Measurements from ENCODE around the gene ADPRHL1.
"Not testable (repeated sequence)": the region's sequence is repeated elsewhere in the genome, so short reads cannot be mapped to it uniquely, and the experiment has no call there.

The ADPRHL1 gene

GRCh38 chr13:113477724-113478123, 24.4 kb upstream of the ADPRHL1 start:
- no peak for DNase-seq (ENCODE audit: low spot score)

- DNase-seq (ENCODE audit: low spot score): no peak
These were observed 23.5 kb upstream of the ADPRHL1 start for GRCh38 chr13:113476811-113477210.

- no peak for DNase-seq (ENCODE audit: low spot score)
These were observed 22.6 kb upstream of the ADPRHL1 start for GRCh38 chr13:113475911-113476310.

DNA sequence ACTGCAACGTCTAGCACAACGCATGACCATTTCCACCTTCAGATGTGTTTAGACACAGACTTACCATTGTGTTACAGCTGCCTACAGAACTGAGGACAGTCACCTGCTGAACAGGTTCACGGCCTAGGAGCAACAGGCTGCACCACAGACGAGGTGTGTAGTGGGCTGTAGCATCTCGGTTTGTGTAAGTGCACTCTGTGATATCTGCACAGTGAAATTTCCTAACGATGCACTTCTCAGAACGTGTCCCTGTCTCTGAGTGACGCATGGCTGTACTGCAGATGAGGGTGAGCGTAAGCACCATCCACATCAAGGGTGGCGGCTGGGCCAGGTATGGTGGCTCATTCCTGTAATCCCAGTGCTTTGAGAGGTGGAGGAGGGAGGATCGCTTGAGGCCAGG, 22.0 kb upstream of the ADPRHL1 start:
- DNase-seq (ENCODE audit: low spot score): no peak

GRCh38 chr13:113474179-113474578, 20.9 kb upstream of the ADPRHL1 start:
- no peak for DNase-seq (ENCODE audit: low spot score)

DNA sequence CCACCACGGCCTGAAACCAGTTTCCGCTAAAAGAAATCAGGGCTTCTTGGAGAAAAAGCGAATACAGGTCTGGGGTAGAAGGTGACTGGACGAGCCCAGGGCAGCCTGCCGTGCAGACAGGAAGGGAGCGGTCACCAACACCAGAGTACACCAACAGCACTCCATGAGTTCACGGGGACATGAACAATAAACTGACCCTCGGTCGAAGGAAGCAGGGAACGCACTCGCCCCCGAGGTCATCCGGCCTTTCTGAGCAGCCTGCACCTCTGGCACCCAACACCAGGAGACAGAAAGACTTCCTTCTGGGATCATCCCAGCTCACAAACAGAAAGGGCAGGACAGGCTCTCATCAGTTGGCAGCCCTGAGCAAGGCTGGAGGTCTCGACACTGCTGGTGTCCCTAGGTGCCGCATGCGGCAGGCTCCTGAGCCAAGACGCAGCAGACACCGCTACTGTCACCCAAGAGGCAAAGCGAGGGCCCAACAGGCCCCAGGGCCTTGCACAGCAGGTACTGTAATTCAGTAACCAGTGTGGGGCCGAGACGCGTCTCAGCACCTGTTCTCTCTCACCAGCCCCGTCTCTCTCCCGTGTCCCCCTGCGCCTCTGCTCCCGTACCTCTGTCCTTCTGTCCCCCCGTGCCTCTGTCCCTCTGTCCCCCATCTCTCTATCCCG, 19.2 kb upstream of the ADPRHL1 start:
- no peak for DNase-seq (ENCODE audit: low spot score)

- DNase-seq (ENCODE audit: low spot score): no peak
These were observed 18.6 kb upstream of the ADPRHL1 start for GRCh38 chr13:113471844-113472243.

DNA sequence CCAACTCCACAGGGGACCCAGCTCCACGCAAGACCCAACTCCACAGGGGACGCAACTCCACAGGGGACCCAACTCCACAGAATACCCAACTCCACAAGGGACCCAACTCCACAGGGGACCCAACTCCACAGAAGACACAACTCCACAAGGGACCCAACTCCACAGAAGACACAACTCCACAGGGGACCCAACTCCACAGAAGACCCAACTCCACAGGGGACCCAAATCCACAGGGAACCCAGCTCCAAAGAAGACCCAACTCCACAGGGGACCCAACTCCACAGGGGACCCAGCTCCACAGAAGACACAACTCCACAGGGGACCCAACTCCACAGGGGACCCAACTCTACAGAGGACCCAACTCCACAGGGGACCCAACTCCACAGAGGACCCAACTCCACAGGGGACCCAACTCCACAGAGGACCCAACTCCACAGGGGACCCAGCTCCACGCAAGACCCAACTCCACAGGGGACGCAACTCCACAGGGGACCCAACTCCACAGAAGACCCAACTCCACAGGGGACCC, 17.4 kb upstream of the ADPRHL1 start:
- DNase-seq (ENCODE audit: low spot score): not testable (repeated sequence)

GRCh38 chr13:113470073-113470472, 16.8 kb upstream of the ADPRHL1 start:
- DNase-seq (ENCODE audit: low spot score): no peak

DNA sequence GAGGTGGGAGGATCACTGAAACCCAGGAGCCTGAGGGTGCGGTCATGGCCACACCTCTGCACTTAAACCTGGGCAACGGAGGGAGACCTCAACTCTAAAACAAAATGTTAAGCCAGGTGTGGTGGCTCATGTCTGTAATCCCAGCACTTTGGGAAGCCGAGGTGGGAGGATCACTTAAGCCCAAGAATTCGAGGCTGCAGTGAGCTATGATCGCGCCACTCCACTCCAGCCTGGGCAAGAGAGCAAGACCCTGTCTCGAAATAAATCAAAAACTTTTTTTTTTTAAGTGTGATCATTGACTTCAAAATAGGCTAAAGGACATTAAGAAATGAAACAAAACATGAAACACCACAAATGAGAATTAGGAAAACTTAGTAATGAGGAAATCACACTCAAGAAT, 16.3 kb upstream of the ADPRHL1 start:
- no peak for DNase-seq (ENCODE audit: low spot score)

DNA sequence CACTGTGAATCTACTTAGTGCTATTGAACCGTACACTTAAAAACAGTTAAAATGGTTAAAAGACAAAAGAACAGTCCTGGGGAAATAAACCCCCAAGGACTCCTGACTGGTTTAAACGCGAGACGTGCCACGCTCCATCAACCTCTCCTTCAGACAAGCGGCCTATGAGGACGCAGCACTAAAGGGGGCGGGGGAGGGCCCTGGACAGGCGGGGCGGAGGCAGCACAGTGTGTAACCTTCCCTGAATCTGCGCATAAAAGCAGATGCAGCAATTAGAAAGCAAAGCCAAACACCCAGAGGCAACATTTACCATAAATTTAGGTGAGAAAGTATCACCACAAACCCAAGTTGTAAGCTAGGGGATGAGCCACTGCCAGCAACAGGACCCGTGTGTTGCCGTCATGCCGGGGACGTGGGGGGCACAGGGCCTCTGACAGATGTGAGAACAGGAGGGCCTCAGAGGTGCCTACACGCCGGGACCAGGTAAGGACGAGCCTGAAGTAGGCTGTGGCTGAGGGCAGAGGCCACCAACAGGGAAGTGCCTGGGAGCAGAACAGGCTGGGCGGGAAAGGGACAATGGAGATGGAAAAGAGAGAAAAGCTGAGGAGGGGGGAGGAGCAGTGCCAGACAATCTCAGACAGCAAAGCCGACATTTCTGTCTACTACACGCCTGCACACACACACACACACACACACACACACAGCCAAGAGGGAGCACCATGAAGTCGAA, 15.3 kb upstream of the ADPRHL1 start:
- DNase-seq (ENCODE audit: low spot score): no peak

GRCh38 chr13:113468029-113468428, 14.7 kb upstream of the ADPRHL1 start:
- no peak for DNase-seq (ENCODE audit: low spot score)

DNA sequence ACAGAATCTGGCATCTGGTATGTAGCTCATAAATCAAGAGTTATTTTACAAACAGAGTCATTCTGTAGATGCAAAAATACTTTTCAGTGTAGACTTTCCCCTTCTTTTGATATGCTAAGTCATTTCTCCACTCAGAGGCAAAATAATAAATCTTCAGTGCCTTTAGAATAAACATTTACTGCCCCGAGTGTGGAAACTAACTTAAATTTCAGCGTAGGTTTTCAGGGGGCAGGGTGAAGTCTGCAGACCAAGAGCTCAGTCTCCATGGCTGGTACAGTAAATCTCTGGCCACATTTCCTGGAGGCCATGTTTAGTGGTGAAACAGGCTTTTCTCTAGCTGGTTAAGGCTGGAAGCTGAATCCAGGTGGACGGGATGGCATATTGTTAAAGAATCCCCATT, 13.1 kb upstream of the ADPRHL1 start:
- DNase-seq (ENCODE audit: low spot score): no peak

DNA sequence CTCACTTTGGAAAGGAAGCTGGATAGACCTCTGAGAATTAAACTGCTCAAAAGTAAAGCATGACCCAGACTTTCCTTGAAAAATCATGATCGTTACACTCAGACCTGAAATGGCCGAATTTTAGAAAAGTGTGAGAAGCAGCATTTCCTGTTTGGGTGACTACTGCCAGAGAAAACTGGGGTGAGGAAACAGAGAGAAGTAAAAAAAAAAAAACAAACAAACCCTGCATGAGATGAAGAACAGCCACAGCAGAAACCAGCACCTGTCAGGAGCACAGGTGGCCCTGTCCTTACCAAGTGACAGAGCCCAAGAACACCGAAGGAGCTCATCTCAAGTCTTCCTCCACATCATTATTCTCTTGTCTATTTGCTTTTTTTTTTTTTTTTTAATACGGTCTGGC, 12.0 kb upstream of the ADPRHL1 start:
- DNase-seq (ENCODE audit: low spot score): no peak

DNA sequence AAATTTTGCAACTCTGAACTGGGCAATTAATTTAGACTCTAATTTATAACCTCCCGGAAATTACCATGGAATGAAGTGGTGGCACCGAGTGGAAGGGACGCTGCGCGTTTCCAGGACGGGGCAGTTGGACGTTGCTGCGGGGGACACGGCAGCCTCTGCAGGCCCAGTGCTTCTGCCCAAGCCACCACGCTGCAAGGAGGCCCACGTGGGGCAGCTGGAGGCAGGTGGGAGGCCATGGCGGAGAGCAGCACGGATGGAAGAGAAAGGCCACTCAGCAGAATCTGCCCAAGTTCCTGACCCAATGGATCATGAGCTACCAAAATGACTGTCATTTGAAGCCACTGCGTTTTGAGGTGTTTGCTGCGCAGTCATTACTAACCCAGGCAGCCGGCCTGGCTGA, 11.2 kb upstream of the ADPRHL1 start:
- no peak for DNase-seq (ENCODE audit: low spot score)

- no peak for DNase-seq (ENCODE audit: low spot score)
These were observed 7.9 kb upstream of the ADPRHL1 start for GRCh38 chr13:113461022-113461751.

DNA sequence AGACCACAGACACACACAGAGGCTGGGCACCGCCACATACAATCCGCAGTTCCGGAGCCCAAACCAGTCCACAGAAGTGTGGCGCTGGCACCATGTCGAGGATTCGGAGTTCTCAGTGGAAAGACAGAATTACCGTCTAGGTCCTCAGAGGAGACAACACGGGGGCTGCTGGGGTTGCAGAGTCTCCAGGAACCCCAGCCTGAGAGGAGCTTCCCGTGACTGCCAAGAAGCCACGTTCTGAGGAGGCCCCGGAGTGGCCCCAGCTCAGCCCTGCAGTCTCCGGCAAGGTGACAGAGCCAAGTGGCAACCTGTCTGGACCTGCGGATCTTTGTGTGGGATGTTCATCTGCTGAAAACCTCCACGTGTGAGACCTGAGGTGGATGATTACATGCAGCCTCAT, 7.3 kb upstream of the ADPRHL1 start:
- DNase-seq (ENCODE audit: low spot score): no peak

DNA sequence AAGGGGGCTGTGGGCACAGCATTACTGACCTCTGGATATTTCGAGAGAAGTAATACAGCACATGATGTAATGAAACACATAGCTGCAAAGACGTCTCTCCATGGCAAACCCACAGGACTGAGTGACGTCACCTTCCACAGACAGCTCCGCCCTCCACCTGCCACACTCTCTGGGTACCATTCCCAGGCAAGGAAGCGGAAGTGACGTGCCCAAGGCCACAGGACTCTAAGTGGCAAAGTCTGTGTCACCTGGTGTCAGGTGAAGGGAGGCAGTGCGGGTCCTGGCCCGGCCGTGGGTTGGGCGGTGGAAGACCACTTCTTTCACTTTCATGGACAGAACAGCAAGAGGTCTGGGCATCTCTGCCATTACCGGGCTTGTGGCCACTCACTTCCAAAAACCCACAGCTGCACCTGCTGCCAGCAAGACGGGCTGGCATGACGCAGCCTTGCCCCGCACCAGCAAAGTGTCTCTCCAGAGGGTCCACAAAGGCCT, 6.8 kb upstream of the ADPRHL1 start:
- no peak for DNase-seq (ENCODE audit: low spot score)

GRCh38 chr13:113458253-113459065, 5.2 kb upstream of the ADPRHL1 start:
- DNase-seq (ENCODE audit: low spot score): no peak

DNA sequence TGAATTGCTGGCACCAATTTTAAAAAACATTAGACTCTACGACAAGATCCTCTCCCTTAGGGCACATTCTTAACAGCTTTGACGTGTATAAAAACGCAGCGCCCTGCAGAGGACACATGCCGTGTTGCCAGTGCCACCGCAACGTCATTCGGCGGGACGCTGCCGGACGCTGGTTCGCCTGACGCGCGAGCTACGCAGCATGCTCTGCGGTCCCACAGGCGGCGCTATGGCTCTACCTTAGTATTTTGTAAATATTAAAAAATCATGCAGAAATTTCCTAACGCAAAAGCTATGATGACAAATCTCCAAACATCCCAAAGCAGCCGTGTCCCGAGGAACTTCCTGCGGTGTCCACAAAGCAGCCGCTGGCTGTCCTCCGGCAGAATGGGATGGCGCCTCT, 4.2 kb upstream of the ADPRHL1 start:
- no peak for DNase-seq (ENCODE audit: low spot score)

DNA sequence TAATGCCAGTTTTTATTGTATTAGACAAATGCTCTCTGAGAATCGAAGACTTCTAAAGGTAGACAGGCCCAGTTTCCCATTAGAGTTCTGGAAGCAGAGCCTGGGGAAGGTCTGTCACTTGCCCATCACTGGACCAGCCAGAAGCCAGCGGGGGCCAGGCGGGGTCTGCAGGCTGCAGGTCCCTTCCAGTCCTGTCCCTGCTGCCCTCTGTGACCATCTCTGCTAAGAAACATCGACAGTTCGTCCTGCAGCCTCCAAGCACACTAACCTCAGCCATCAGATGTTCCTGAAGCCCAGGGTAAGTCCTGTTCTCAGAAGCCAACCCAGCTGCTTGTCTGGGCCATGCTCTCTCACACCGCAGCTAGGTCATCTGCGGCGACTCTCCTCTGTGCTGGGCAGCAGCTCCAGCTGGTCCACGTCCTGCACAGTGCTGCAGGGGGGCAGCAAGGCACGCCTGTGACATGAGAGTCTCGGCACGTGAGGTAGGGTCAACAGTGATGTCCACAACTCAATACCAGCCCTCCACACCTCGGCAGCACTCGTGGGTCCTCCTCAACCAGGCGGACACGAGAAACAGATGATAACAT, 2.9 kb upstream of the ADPRHL1 start:
- DNase-seq (ENCODE audit: low spot score): no peak

DNA sequence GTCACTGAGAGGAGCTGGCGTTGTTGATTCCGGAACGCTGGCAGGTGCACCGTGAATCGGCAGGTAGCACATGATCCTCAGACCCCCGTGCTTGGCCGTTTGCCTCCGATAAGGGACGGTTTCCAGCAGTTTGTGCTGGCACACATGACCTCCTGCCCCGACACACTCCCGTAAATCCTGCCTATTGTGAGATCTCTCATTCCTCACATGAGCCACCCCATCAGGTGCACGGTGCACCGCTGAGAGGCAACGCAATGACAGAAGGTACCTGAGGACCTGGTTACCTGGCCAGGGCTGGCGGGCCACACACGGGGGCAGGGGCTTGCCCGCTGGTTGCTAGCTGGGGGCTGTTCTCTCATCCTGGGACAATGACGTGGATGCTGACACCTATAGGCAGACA, 2.1 kb upstream of the ADPRHL1 start:
- no peak for DNase-seq (ENCODE audit: low spot score)
